Breast epithelium (tissue), 4 donors: ENCODE measurements around the gene DYSF. TPM values are rescaled to one million over a fixed set of nuclear protein-coding genes. Genes with fewer than 3 reads are reported as not detected.

Experiments
- DNase-seq, 2 donors: peaks; one replicate each; pipeline ENCODE4 v3.0.0-alpha.2; 2019; ENCODE audit warnings: low spot score in 2 of 2
- H3K27ac ChIP-seq, 2 donors: fragments of 200-600 bp; sonication (generic) in 1 of 2; one replicate each; pipeline ENCODE4 v1.5.1; 2016 to 2019; ENCODE audit warnings: mild to moderate bottlenecking in 1 of 2
- H3K27me3 ChIP-seq, 2 donors: fragments of 200-600 bp; sonication (generic) in 1 of 2; one replicate each; pipeline versions ENCODE4 v1.5.1 to v1.6.0; 2017 to 2019; ENCODE audit warnings: control low read depth in 1 of 2, mild to moderate bottlenecking in 1 of 2
- H3K36me3 ChIP-seq: fragments of 200-600 bp; one replicate; pipeline ENCODE4 v1.5.1; 2019
- H3K4me1 ChIP-seq, 2 donors: fragments of 200-600 bp; sonication (generic); one replicate each; pipeline ENCODE4 v1.5.1; 2016 to 2019; ENCODE audit warnings: control low read depth in 1 of 2
- H3K4me3 ChIP-seq, 3 donors: fragments of 200-600 bp; sonication (generic); 1 replicate in 2 of 3; 2 replicates in 1 of 3; pipeline ENCODE4 v1.5.1; 2016 to 2019; ENCODE audit warnings: mild to moderate bottlenecking in 3 of 3, moderate library complexity in 2 of 3
- H3K9me3 ChIP-seq, 2 donors: fragments of 200-600 bp; sonication (generic) in 1 of 2; one replicate each; pipeline ENCODE4 v1.5.1; 2016 to 2019; ENCODE audit warnings: control low read depth in 1 of 2
- POLR2A ChIP-seq: fragments of 450-650 bp; IDR thresholded peaks from one replicate; pipeline ENCODE4 v1.6.1; 2016; ENCODE audit warnings: antibody characterized with exemption, mild to moderate bottlenecking, moderate library complexity
- POLR2AphosphoS5 ChIP-seq, 3 donors: sonication (generic); formaldehyde crosslinking; IDR thresholded peaks; one replicate each; pipeline ENCODE4 v1.6.1; 2017; ENCODE audit warnings: antibody characterized with exemption in 3 of 3
- intact Hi-C: fragments of 100-400 bp; cut with DNase I; formaldehyde crosslinking; loops from one replicate; pipeline ENCODE4 v1.15.1; 2023; ENCODE audit warnings: low total_unique reads
- total RNA-seq, 3 donors: library from RNA; depleted of rRNA; stranded (reverse); fragments of >200 nt; gene quantifications; one replicate each; pipeline ENCODE4 v1.1.0, GENCODE V29; 2016
- TF ChIP-seq, protein P1 (sequence below), 3 donors: fragments of 450-650 bp; IDR thresholded peaks; one replicate each; pipeline ENCODE4 v1.5.1; 2016 to 2017; ENCODE audit warnings: antibody characterized with exemption in 3 of 3, mild to moderate bottlenecking in 3 of 3, moderate library complexity in 3 of 3

DYSF gene
- total RNA-seq, 3 donors from 2014 or later, result 3.0 to 15.7 (median 4.8) TPM

DNA sequence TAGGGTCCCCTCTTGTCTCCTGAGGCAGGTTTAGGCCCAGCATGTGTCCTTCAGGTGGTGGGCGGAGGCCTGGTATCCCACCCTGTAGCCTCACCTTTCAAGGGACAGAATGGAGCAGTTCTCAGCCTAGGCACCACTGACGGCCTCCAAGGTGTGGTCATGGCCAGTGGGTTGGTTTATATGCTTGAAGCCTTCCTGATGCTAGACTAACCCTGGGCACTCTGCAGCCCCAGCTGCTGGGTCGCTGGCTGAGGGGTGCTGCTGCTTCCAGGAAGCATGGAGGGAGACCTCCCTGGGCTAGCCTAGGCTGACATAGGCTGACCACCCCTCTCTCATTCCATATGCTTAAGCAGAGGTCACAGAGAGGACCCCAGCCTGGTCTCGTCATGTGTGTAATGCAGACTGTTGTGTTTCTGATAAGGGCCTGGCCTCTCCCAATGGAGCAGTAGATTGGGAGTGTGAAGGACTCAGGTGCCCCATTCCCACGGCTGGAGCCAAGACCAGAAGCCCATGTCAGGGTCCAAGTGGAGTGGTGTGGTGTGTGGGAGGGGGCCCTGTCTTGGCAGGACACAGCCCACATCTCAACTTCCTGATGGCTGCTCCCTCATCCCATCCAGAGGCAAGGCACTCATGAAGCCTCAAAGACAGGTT is 206.6 kb downstream of the DYSF start:
- Histone ChIP-seq H3K9me3 (peaks cover 20 to 23% of the 10 kb centered on the region in 2 donors), H3K36me3 (no peaks in the 10 kb centered on the region), H3K4me1 (no peaks in the 10 kb centered on the region), H3K4me3 (no peak overlapping the region), H3K27me3 (no peaks in the 10 kb centered on the region), H3K27ac (no peak overlapping the region)
- no peak for DNase-seq
- intact Hi-C loops, result no loop called here
- TF ChIP-seq POLR2AphosphoS5 (IDR thresholded peaks at IDR 0.05), result no peak
- TF ChIP-seq, protein P1, sequence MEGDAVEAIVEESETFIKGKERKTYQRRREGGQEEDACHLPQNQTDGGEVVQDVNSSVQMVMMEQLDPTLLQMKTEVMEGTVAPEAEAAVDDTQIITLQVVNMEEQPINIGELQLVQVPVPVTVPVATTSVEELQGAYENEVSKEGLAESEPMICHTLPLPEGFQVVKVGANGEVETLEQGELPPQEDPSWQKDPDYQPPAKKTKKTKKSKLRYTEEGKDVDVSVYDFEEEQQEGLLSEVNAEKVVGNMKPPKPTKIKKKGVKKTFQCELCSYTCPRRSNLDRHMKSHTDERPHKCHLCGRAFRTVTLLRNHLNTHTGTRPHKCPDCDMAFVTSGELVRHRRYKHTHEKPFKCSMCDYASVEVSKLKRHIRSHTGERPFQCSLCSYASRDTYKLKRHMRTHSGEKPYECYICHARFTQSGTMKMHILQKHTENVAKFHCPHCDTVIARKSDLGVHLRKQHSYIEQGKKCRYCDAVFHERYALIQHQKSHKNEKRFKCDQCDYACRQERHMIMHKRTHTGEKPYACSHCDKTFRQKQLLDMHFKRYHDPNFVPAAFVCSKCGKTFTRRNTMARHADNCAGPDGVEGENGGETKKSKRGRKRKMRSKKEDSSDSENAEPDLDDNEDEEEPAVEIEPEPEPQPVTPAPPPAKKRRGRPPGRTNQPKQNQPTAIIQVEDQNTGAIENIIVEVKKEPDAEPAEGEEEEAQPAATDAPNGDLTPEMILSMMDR (IDR thresholded peaks at IDR 0.05), result no peak
- no peak for TF ChIP-seq POLR2A

DNA sequence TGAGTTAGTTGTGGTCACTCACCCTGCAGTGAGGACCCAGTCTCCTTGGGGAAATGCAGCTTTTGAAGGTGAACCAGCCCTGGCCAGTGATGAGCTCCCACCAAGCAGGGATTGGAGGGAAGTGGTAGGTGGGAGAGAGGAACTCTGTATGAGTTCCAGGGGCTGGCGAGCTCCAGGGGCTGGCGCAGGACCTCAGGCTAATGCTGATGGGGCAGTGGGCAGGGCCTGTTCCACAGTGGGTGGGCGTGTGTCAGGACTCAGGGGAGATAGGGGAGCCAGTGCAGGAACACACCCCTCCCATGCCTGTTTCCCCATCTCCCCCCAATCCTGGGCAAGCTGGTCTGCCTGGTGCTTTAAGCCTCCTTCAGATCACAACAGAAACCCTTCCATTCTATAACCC is 208.4 kb downstream of the DYSF start:
- no peak overlapping the region for H3K4me3 ChIP-seq
- no peak for DNase-seq
- H3K27ac ChIP-seq, result no peak overlapping the region
- intact Hi-C loops, result no loop called here
- TF ChIP-seq POLR2AphosphoS5 (IDR thresholded peaks at IDR 0.05) (no peak), POLR2A (no peak)
- TF ChIP-seq, protein P1 (IDR thresholded peaks at IDR 0.05), result no peak
- no peaks in the 10 kb centered on the region for H3K27me3 ChIP-seq
- H3K9me3 ChIP-seq, result peaks cover 20 to 23% of the 10 kb centered on the region in 2 donors
- no peaks in the 10 kb centered on the region for H3K36me3 ChIP-seq
- H3K4me1 ChIP-seq, result no peaks in the 10 kb centered on the region

DNA sequence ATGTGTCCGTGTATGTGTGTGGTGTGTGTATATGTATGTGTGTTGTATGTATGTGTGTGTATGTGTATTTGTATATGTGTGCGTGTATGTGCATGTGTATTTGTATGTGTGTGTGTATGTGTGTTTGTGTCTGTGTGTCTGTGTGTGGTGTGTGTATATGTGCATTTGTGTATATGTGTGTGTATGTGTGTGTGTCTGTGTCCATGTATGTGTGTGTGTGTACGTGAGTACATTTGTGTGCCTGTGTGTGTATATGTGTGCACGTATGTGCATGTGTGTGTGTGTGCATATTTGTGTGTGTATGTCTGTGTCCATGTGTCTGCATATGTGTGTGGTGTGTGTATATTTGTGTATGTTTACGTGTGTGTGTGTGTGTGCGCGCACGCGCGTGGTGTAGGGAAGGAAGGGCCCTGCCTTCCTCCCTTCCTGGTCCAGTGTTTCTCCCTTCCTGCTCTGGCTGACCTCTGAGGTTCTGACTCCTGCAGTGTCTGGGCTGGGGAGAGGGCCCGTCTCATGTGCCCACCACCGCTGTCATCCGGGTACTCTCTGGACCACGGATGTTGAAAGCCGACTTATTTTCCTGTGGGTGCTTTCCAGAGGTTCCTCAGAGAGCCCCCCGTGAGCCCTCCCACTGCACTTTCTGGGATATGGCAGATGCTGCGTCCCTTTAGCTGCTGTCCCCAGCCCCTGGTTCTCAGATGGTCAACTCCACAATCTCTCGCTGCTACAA is 209.5 kb downstream of the DYSF start:
- Histone ChIP-seq H3K27ac (no peak overlapping the region), H3K4me1 (no peaks in the 10 kb centered on the region), H3K4me3 (no peak overlapping the region), H3K27me3 (no peaks in the 10 kb centered on the region), H3K9me3 (peaks cover 11 to 14% of the 10 kb centered on the region in 2 donors), H3K36me3 (no peaks in the 10 kb centered on the region)
- TF ChIP-seq POLR2AphosphoS5 (IDR thresholded peaks at IDR 0.05), result no peak
- no peak for DNase-seq
- intact Hi-C loops, result no loop called here

DNA sequence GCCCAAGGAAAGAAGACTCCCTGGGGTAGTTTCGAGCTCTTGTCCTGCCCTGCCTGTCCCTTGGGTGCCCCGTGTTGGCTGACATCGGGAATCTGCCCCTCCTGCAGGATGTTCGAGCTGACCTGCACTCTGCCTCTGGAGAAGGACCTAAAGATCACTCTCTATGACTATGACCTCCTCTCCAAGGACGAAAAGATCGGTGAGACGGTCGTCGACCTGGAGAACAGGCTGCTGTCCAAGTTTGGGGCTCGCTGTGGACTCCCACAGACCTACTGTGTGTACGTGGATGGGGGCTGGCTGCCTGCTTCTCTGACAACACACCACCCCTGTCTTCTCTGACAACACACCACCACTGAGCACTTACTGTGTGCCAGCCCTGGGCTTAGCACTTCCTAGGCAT is 210.8 kb downstream of the DYSF start:
- no peak for DNase-seq
- TF ChIP-seq POLR2A (no peak), POLR2AphosphoS5 (IDR thresholded peaks at IDR 0.05) (no peak)
- TF ChIP-seq, protein P1 (IDR thresholded peaks at IDR 0.05), result no peak
- H3K27ac ChIP-seq, result no peak overlapping the region

DNA sequence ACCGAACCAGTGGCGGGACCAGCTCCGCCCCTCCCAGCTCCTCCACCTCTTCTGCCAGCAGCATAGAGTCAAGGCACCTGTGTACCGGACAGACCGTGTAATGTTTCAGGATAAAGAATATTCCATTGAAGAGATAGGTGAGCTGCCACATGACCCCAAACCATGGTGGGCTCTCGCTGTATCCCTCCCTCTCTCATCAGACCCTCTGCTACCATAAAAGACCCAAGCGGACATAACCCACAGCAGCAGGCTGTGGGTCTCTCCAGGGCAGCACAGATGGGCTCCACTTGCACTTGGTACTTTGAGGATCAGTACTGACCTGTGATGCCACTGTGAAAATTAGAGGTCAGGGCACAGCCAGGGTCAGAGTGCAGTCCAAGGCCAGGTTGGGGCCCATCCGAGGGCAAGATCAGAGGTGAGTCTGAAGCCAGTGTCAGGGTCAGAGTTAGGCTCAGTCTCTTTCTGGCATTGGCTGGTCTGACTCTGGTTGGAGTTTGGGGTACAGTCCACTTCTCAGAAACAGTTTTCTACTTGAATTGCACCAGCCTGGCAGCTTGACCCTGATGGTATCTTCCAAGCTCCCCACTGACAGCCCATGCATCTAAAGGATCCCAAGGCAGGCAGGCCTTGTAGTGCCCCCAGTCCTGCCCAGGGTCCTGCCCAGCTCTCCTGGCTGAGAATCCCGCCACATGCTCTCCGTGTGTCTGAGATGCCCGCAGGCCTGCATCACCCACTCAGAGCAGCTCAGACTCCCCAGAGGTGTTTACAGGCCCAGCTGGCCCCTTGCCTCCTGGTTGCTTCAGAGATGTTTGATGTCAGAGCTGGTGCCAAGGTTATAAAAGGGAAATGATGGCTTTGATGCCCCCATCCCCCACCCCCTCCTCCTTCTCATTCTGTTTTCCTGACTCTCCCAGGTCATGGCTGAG is 212.1 kb downstream of the DYSF start:
- no peaks in the 10 kb centered on the region for H3K4me1 ChIP-seq
- TF ChIP-seq POLR2A, result no peak
- TF ChIP-seq, protein P1 (IDR thresholded peaks at IDR 0.05), result no peak
- no peak for TF ChIP-seq POLR2AphosphoS5 (IDR thresholded peaks at IDR 0.05)
- H3K36me3 ChIP-seq, result no peaks in the 10 kb centered on the region
- intact Hi-C loops, result no loop called here
- DNase-seq, result no peak
- no peak overlapping the region for H3K27ac ChIP-seq
- H3K9me3 ChIP-seq, result no peaks in the 10 kb centered on the region
- no peaks in the 10 kb centered on the region for H3K27me3 ChIP-seq
- no peak overlapping the region for H3K4me3 ChIP-seq

More for the DNA sequence above, 210.8 kb downstream of the DYSF start:
- intact Hi-C loops, result no loop called here
- H3K36me3 ChIP-seq, result no peaks in the 10 kb centered on the region
- no peaks in the 10 kb centered on the region for H3K27me3 ChIP-seq
- no peaks in the 10 kb centered on the region for H3K4me1 ChIP-seq
- H3K4me3 ChIP-seq, result no peak overlapping the region
- H3K9me3 ChIP-seq, result peaks cover 0 to under 1% of the 10 kb centered on the region in 2 donors
